GM12872 (cell line): Measurements from ENCODE around the gene STPG2.
A peak's percentile ranks its signal among the peaks of the same experiment; 100 is the strongest.

ENCODE experiments used
- CTCF ChIP-seq: IDR thresholded peaks from 3 replicates; pipeline ENCODE4 v1.5.1; 2011; ENCODE audit warnings: low read depth, mild to moderate bottlenecking, low read length, moderate library complexity; ENCODE audit not compliant: insufficient read depth

Gene STPG2

GRCh38 chr4:98027827-98028226 lies 115.4 kb downstream of the STPG2 start:
- no peak for TF ChIP-seq CTCF

GRCh38 chr4:98026362-98026761 lies 116.9 kb downstream of the STPG2 start:
- TF ChIP-seq CTCF = no peak

GRCh38 chr4:98006814-98007412 lies 136.4 kb downstream of the STPG2 start:
- TF ChIP-seq CTCF = 0 out of 3 replicates have a peak, but pooled peaks have one; percentile 2

- no peak for TF ChIP-seq CTCF
Measured at GRCh38 chr4:98006060-98006459, 137.2 kb downstream of the STPG2 start.

GRCh38 chr4:98000940-98001339 lies 142.3 kb downstream of the STPG2 start:
- TF ChIP-seq CTCF = no peak

- no peak for TF ChIP-seq CTCF
Measured at GRCh38 chr4:97998203-97998602, 145.1 kb downstream of the STPG2 start.

- TF ChIP-seq CTCF = no peak
Measured at GRCh38 chr4:97994765-97995465, 148.4 kb downstream of the STPG2 start.
